H9 (cell line): ENCODE data around the gene GCSAML. TPM values are rescaled to one million over a fixed set of nuclear protein-coding genes. Genes with fewer than 3 reads are reported as not detected.
A peak's percentile ranks its signal among the peaks of the same experiment; 100 is the strongest.

Source experiments
- DNase-seq: peaks from one replicate; pipeline ENCODE4 v3.0.0-alpha.2; 2017
- H2AFZ ChIP-seq: one replicate; pipeline ENCODE4 v1.6.1; 2013; ENCODE audit warnings: mild to moderate bottlenecking, low read length, control low read depth, moderate library complexity
- H2AK5ac ChIP-seq: 2 replicates; pipeline ENCODE4 v1.6.1; 2013; ENCODE audit warnings: low read length, control low read depth, mixed read lengths; ENCODE audit not compliant: insufficient read length
- H2BK120ac ChIP-seq: one replicate; pipeline ENCODE4 v1.6.1; 2013; ENCODE audit warnings: low read depth, mild to moderate bottlenecking, low read length, control low read depth, inconsistent platforms; ENCODE audit not compliant: poor library complexity, severe bottlenecking
- H2BK12ac ChIP-seq: 2 replicates; pipeline ENCODE4 v1.6.1; 2013; ENCODE audit warnings: low read length, control low read depth, mixed read lengths, low read depth; ENCODE audit not compliant: insufficient read length
- H2BK15ac ChIP-seq: 2 replicates; pipeline ENCODE4 v1.6.1; 2013; ENCODE audit warnings: low read depth, low read length, control low read depth
- H2BK20ac ChIP-seq: one replicate; pipeline ENCODE4 v1.6.1; 2013; ENCODE audit warnings: low read depth, mild to moderate bottlenecking, low read length, control low read depth, inconsistent platforms; ENCODE audit not compliant: poor library complexity, severe bottlenecking
- H2BK5ac ChIP-seq: 2 replicates; pipeline ENCODE4 v1.6.1; 2013; ENCODE audit warnings: low read length, control low read depth, mixed read lengths; ENCODE audit not compliant: insufficient read length
- H3K14ac ChIP-seq: 2 replicates; pipeline ENCODE4 v1.6.1; 2013; ENCODE audit warnings: low read length, control low read depth; ENCODE audit not compliant: insufficient read depth
- H3K18ac ChIP-seq: 2 replicates; pipeline ENCODE4 v1.6.1; 2013; ENCODE audit warnings: low read depth, mild to moderate bottlenecking, mixed read lengths, low read length, control low read depth; ENCODE audit not compliant: insufficient read length
- H3K23ac ChIP-seq: 2 replicates; pipeline ENCODE4 v1.6.1; 2013; ENCODE audit warnings: low read length, control low read depth, mixed read lengths, low read depth; ENCODE audit not compliant: insufficient read length
- H3K23me2 ChIP-seq: 2 replicates; pipeline ENCODE4 v1.6.1; 2013; ENCODE audit warnings: low read depth, mild to moderate bottlenecking, mixed read lengths, low read length, control low read depth; ENCODE audit not compliant: insufficient read length, poor library complexity, severe bottlenecking
- H3K27ac ChIP-seq: 2 replicates; pipeline ENCODE4 v1.5.1; 2013; ENCODE audit warnings: low read length, control low read depth, mixed read lengths, low read depth; ENCODE audit not compliant: insufficient read length
- H3K27me3 ChIP-seq: 2 replicates; pipeline ENCODE4 v1.6.1; 2013; ENCODE audit warnings: low read length, control low read depth, inconsistent platforms; ENCODE audit not compliant: insufficient read depth
- H3K4ac ChIP-seq: 2 replicates; pipeline ENCODE4 v1.6.1; 2013; ENCODE audit warnings: low read depth, mild to moderate bottlenecking, control low read depth, inconsistent platforms, low read length, moderate library complexity
- H3K4me1 ChIP-seq: 2 replicates; pipeline ENCODE4 v1.6.1; 2013; ENCODE audit warnings: low read length, control low read depth, inconsistent platforms; ENCODE audit not compliant: insufficient read depth
- H3K4me2 ChIP-seq: 2 replicates; pipeline ENCODE4 v1.6.1; 2013; ENCODE audit warnings: low read length, control low read depth, mixed read lengths; ENCODE audit not compliant: insufficient read length, insufficient read depth
- H3K56ac ChIP-seq: 2 replicates; pipeline ENCODE4 v1.6.1; 2013; ENCODE audit warnings: low read depth, mild to moderate bottlenecking, mixed read lengths, low read length, control low read depth; ENCODE audit not compliant: insufficient read length
- H3K79me1 ChIP-seq: 2 replicates; pipeline ENCODE4 v1.6.1; 2013; ENCODE audit warnings: low read depth, mild to moderate bottlenecking, moderate library complexity, low read length, control low read depth, inconsistent platforms; ENCODE audit not compliant: insufficient read depth, poor library complexity, severe bottlenecking
- H3K79me2 ChIP-seq: 2 replicates; pipeline ENCODE4 v1.6.1; 2013; ENCODE audit warnings: low read length, control low read depth, inconsistent platforms; ENCODE audit not compliant: insufficient read depth
- H3K9ac ChIP-seq: 2 replicates; pipeline ENCODE4 v1.6.1; 2013; ENCODE audit warnings: low read length, control low read depth, mixed read lengths; ENCODE audit not compliant: insufficient read length; ENCODE audit errors: extremely low read depth
- H3K9me3 ChIP-seq: one replicate; pipeline ENCODE4 v1.6.1; 2013; ENCODE audit warnings: low read depth, low read length, inconsistent platforms; ENCODE audit not compliant: control insufficient read depth
- H3T11ph ChIP-seq: one replicate; pipeline ENCODE4 v1.6.1; 2013; ENCODE audit warnings: mild to moderate bottlenecking, low read length, control low read depth, inconsistent platforms
- H4K20me1 ChIP-seq: one replicate; pipeline ENCODE4 v1.6.1; 2013; ENCODE audit not compliant: control insufficient read depth, insufficient read length, insufficient read depth
- H4K5ac ChIP-seq: 2 replicates; pipeline ENCODE4 v1.6.1; 2013; ENCODE audit warnings: low read depth, mild to moderate bottlenecking, mixed read lengths, low read length, control low read depth; ENCODE audit not compliant: insufficient read length
- H4K8ac ChIP-seq: replicated peaks from 2 replicates; pipeline ENCODE4 v1.6.1; 2013; ENCODE audit warnings: low read length, control low read depth, mixed read lengths, low read depth; ENCODE audit not compliant: insufficient read length
- H4K91ac ChIP-seq: 2 replicates; pipeline ENCODE4 v1.6.1; 2013; ENCODE audit warnings: low read depth, mild to moderate bottlenecking, moderate library complexity, mixed read lengths, low read length, control low read depth; ENCODE audit not compliant: insufficient read length
- H3K27ac Mint-ChIP-seq, 3 experiments: 2 replicates in 2 of 3; 3 replicates in 1 of 3; pipeline ENCODE4 v1.8.0; 2020 to 2021; ENCODE audit warnings: mixed read lengths in 3 of 3, mild to moderate bottlenecking in 1 of 3, moderate library complexity in 1 of 3
- H3K27me3 Mint-ChIP-seq: 2 replicates; pipeline ENCODE4 v1.8.0; 2021; ENCODE audit warnings: low read depth, mild to moderate bottlenecking, moderate library complexity, mixed read lengths
- H3K36me3 Mint-ChIP-seq, 3 experiments: 2 replicates in 2 of 3; 3 replicates in 1 of 3; pipeline ENCODE4 v1.8.0; 2020 to 2021; ENCODE audit warnings: low read depth in 3 of 3, mixed read lengths in 3 of 3; ENCODE audit not compliant: insufficient read depth in 1 of 3
- H3K4me1 Mint-ChIP-seq, 2 experiments: 2 replicates each; pipeline ENCODE4 v1.8.0; 2020; ENCODE audit warnings: mixed read lengths in 2 of 2
- H3K4me3 Mint-ChIP-seq, 2 experiments: 2 replicates in 1 of 2; 3 replicates in 1 of 2; pipeline ENCODE4 v1.8.0; 2020 to 2021; ENCODE audit warnings: mild to moderate bottlenecking in 2 of 2, mixed read lengths in 2 of 2, moderate library complexity in 1 of 2
- H3K9me3 Mint-ChIP-seq, 2 experiments: 2 replicates in 1 of 2; 3 replicates in 1 of 2; pipeline ENCODE4 v1.8.0; 2020; ENCODE audit warnings: mild to moderate bottlenecking in 2 of 2, mixed read lengths in 2 of 2, moderate library complexity in 1 of 2
- CTCF ChIP-seq: fragments of 200-600 bp; sonication (generic); conservative IDR thresholded peaks from 3 replicates; pipeline ENCODE4 v1.8.0; 2021; ENCODE audit warnings: antibody characterized with exemption, mild to moderate bottlenecking
- WGBS: extraction: QIAGEN DNeasy Blood & Tissue Kit; methylation state at CpG from one replicate; pipeline ENCODE4 v1.1.7; 2013; ENCODE audit warnings: missing lambda C conversion rate, low lambda C conversion rate, mixed read lengths; ENCODE audit not compliant: insufficient read length; ENCODE audit errors: extremely low coverage; 5-methylcytosine and 5-hydroxymethylcytosine counted together
- total RNA-seq: library from RNA; stranded (reverse); gene quantifications from 2 replicates; pipeline ENCODE4 v1.2.1, GENCODE V29; 2021

The GCSAML gene
- total RNA-seq, 1 experiment from 2014 or later: not detected

GRCh38 chr1:247562198-247562597, 13.3 kb downstream of the GCSAML start:
- Histone ChIP-seq H4K20me1 (no peaks in the 10 kb centered on the region), H2BK5ac (no peak overlapping the region), H2BK20ac (no peak overlapping the region), H4K91ac (no peak overlapping the region), H3K9ac (no peak overlapping the region), H2BK12ac (no peak overlapping the region), H3K23me2 (no peaks in the 10 kb centered on the region), H2AK5ac (no peak overlapping the region), H2BK15ac (no peak overlapping the region), H3K4ac (no peak overlapping the region), H3K14ac (no peak overlapping the region), H2AFZ (no peak overlapping the region), H3K4me1 (no peaks in the 10 kb centered on the region; the same call in 1 of the 2 replicates), H3K79me1 (no peaks in the 10 kb centered on the region), H4K5ac (no peak overlapping the region), H3K23ac (no peak overlapping the region), H3T11ph (no peak overlapping the region), H3K56ac (no peak overlapping the region), H4K8ac (no peak overlapping the region), H3K79me2 (no peaks in the 10 kb centered on the region), H3K9me3 (no peaks in the 10 kb centered on the region), H3K4me2 (no peak overlapping the region), H3K27ac (no peak overlapping the region), H3K27me3 (no peaks in the 10 kb centered on the region), H2BK120ac (no peak overlapping the region), H3K18ac (no peak overlapping the region)
- Mint-ChIP-seq H3K9me3 (no peaks in the 10 kb centered on the region), H3K36me3 (no peaks in the 10 kb centered on the region; a peak in 1 of 7 replicates), H3K27ac (peak overlapping the region in 1 of 3 experiments; percentile 76; a peak in 1 of 7 replicates), H3K4me3 (no peak overlapping the region), H3K4me1 (peaks cover 11% of the 10 kb centered on the region in 2 experiments), H3K27me3 (0 out of 2 replicates have a peak, but pooled peaks cover under 1% of the 10 kb centered on the region)
- no peak for TF ChIP-seq CTCF
- no CpG with 5 or more reads among the region's 9 CpGs for WGBS
- no peak for DNase-seq
